SK-N-SH (cell line): ENCODE results near the gene PLEKHH1.

Source experiments
- CTCF ChIP-seq: fragments of 200-600 bp; sonication (generic); IDR thresholded peaks from 2 replicates; pipeline ENCODE4 v1.6.1; 2017; ENCODE audit warnings: antibody characterized with exemption, mild to moderate bottlenecking, moderate library complexity
- EP300 ChIP-seq, 2 experiments: IDR thresholded peaks; 2 replicates each; pipeline versions ENCODE4 v1.4.0 to v1.6.1; 2012; ENCODE audit warnings: borderline replicate concordance in 1 of 2, low read depth in 1 of 2, low read length in 1 of 2
- EZH2phosphoT487 ChIP-seq: fragments of 200-600 bp; sonication (generic); IDR thresholded peaks from 2 replicates; pipeline ENCODE4 v1.6.1; 2017; ENCODE audit warnings: low read depth, mixed run types, mild to moderate bottlenecking, antibody characterized with exemption, moderate library complexity, borderline replicate concordance
- IRF3 ChIP-seq: fragments of 150-350 bp; IDR thresholded peaks from 2 replicates; pipeline ENCODE4 v1.6.1; 2016; ENCODE audit warnings: mild to moderate bottlenecking, low read depth, low read length
- JUND ChIP-seq: IDR thresholded peaks from 2 replicates; pipeline ENCODE4 v1.4.0; 2012
- NRF1 ChIP-seq: IDR thresholded peaks from 2 replicates; pipeline ENCODE4 v1.6.1; 2012; ENCODE audit warnings: low read depth, mild to moderate bottlenecking, low read length
- POLR2AphosphoS5 ChIP-seq: IDR thresholded peaks from 2 replicates; pipeline ENCODE4 v1.6.1; 2012; ENCODE audit warnings: low read depth, low read length
- TAF1 ChIP-seq: IDR thresholded peaks from 2 replicates; pipeline ENCODE4 v1.6.1; 2012; ENCODE audit warnings: low read depth, mild to moderate bottlenecking, low read length, moderate library complexity, borderline replicate concordance
- USF1 ChIP-seq: IDR thresholded peaks from 2 replicates; pipeline ENCODE4 v1.4.0; 2012; ENCODE audit warnings: low read depth, borderline replicate concordance
- USF2 ChIP-seq: fragments of 150-350 bp; IDR thresholded peaks from 2 replicates; pipeline ENCODE4 v1.6.1; 2017; ENCODE audit warnings: antibody characterized with exemption, low read length, low read depth, borderline replicate concordance
- YY1 ChIP-seq: IDR thresholded peaks from 2 replicates; pipeline ENCODE4 v1.4.0; 2012; ENCODE audit warnings: low read depth, mild to moderate bottlenecking
- ZBTB33 ChIP-seq: IDR thresholded peaks from 2 replicates; pipeline ENCODE4 v1.4.0; 2012; ENCODE audit warnings: low read depth, borderline replicate concordance

- no peak for TF ChIP-seq USF2
- no peak for TF ChIP-seq EZH2phosphoT487
- no peak for TF ChIP-seq YY1
- no peak for TF ChIP-seq CTCF
- TF ChIP-seq IRF3, result no peak
- no peak for TF ChIP-seq EP300 (IDR thresholded peaks at IDR 0.05; ENCODE audit: borderline replicate concordance in 1 of 2, low read depth in 1 of 2, low read length in 1 of 2)
- no peak for TF ChIP-seq USF1
- TF ChIP-seq NRF1, result no peak
- TF ChIP-seq ZBTB33, result no peak
- no peak for TF ChIP-seq TAF1
- TF ChIP-seq JUND, result no peak
- no peak for TF ChIP-seq POLR2AphosphoS5
Observed at GRCh38 chr14:67574806-67575205, 41.7 kb downstream of the PLEKHH1 start.
